HEK293 (cell line): ENCODE measurements around the gene DMWD.

Experiments
- TCF7L2 ChIP-seq: IDR thresholded peaks from 2 replicates; pipeline ENCODE4 v1.6.1; 2011; ENCODE audit warnings: low read depth, mild to moderate bottlenecking, inconsistent platforms, low read length, moderate library complexity, borderline replicate concordance
- ZBTB1 ChIP-seq: fragments of 450-650 bp; formaldehyde crosslinking; IDR thresholded peaks from 2 replicates; pipeline ENCODE4 v1.5.1; 2016; ENCODE audit warnings: missing biosample characterization, missing genetic modification characterization
- ZBTB17 ChIP-seq: fragments of 450-650 bp; formaldehyde crosslinking; IDR thresholded peaks from 2 replicates; pipeline ENCODE4 v1.5.1; 2016; ENCODE audit warnings: missing biosample characterization, missing genetic modification characterization
- ZBTB21 ChIP-seq: fragments of 450-650 bp; formaldehyde crosslinking; IDR thresholded peaks from 2 replicates; pipeline ENCODE4 v1.5.1; 2017; ENCODE audit warnings: missing biosample characterization, missing genetic modification characterization
- ZNF146 ChIP-seq: fragments of 450-650 bp; formaldehyde crosslinking; IDR thresholded peaks from 2 replicates; pipeline ENCODE4 v1.5.1; 2016; ENCODE audit warnings: missing biosample characterization, missing genetic modification characterization
- ZNF529 ChIP-seq: fragments of 450-650 bp; formaldehyde crosslinking; IDR thresholded peaks from 2 replicates; pipeline ENCODE4 v1.5.1; 2017; ENCODE audit warnings: missing genetic modification characterization, missing biosample characterization; ENCODE audit not compliant: insufficient replicate concordance
- TF ChIP-seq, protein P1 (sequence below): fragments of 450-650 bp; formaldehyde crosslinking; optimal IDR thresholded peaks from 2 replicates; pipeline ENCODE3; 2016; ENCODE audit warnings: missing biosample characterization, mild to moderate bottlenecking, missing genetic modification characterization
- TF ChIP-seq, protein P2 (sequence below): sonication (generic); formaldehyde crosslinking; IDR thresholded peaks from 2 replicates; pipeline ENCODE4 v1.8.1; 2022; ENCODE audit warnings: mild to moderate bottlenecking, moderate library complexity, missing genetic modification reagents
- TF ChIP-seq, protein P3 (sequence below): fragments of 450-650 bp; formaldehyde crosslinking; IDR thresholded peaks from 2 replicates; pipeline ENCODE4 v1.5.1; 2016; ENCODE audit warnings: missing biosample characterization, missing genetic modification characterization
- TF ChIP-seq, protein P4 (sequence below): fragments of 450-650 bp; formaldehyde crosslinking; IDR thresholded peaks from 2 replicates; pipeline ENCODE4 v1.5.1; 2016; ENCODE audit warnings: missing biosample characterization, missing genetic modification characterization

DNA sequence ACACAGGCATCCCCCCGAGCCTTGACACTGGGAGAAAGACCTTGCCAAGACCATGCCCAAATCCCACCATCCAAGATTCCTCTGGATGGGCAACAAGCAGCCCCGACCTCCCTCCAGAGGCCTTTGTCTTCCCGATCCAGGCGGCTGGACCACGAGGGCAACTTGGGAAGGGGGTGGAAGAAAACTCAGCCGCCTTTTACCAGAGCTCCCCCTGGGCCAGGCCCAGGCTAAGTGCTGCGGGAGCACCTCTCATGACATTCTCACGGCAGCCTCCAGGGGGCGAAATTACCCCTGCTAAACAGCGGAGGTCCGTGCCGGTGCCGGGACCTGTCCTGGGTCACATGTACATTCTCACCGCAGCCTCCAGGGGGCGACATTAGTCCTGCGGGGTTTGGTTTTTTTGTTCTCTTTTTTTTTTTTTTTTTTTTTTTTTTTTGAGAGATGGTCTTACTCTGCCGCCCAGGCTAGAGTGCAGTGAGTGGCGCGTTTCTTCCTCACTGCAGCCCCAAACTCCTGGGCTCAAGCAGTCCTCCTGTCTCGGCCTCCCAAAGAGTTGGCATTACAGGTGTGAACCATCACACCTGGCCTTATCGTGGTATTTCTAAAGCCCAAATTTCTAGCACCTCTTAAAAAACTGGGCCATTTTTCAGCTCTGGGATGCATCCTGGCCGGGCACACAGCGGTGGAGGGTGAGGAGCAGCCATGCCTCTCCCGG lies 24.5 kb upstream of the DMWD start:
- TF ChIP-seq, protein P1, sequence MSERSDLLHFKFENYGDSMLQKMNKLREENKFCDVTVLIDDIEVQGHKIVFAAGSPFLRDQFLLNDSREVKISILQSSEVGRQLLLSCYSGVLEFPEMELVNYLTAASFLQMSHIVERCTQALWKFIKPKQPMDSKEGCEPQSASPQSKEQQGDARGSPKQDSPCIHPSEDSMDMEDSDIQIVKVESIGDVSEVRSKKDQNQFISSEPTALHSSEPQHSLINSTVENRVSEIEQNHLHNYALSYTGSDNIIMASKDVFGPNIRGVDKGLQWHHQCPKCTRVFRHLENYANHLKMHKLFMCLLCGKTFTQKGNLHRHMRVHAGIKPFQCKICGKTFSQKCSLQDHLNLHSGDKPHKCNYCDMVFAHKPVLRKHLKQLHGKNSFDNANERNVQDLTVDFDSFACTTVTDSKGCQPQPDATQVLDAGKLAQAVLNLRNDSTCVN (tag by site-specific recombination) = no peak
- TF ChIP-seq, protein P2, sequence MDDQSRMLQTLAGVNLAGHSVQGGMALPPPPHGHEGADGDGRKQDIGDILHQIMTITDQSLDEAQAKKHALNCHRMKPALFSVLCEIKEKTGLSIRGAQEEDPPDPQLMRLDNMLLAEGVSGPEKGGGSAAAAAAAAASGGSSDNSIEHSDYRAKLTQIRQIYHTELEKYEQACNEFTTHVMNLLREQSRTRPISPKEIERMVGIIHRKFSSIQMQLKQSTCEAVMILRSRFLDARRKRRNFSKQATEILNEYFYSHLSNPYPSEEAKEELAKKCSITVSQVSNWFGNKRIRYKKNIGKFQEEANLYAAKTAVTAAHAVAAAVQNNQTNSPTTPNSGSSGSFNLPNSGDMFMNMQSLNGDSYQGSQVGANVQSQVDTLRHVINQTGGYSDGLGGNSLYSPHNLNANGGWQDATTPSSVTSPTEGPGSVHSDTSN = no peak
- TF ChIP-seq, protein P3, sequence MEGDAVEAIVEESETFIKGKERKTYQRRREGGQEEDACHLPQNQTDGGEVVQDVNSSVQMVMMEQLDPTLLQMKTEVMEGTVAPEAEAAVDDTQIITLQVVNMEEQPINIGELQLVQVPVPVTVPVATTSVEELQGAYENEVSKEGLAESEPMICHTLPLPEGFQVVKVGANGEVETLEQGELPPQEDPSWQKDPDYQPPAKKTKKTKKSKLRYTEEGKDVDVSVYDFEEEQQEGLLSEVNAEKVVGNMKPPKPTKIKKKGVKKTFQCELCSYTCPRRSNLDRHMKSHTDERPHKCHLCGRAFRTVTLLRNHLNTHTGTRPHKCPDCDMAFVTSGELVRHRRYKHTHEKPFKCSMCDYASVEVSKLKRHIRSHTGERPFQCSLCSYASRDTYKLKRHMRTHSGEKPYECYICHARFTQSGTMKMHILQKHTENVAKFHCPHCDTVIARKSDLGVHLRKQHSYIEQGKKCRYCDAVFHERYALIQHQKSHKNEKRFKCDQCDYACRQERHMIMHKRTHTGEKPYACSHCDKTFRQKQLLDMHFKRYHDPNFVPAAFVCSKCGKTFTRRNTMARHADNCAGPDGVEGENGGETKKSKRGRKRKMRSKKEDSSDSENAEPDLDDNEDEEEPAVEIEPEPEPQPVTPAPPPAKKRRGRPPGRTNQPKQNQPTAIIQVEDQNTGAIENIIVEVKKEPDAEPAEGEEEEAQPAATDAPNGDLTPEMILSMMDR (tag by site-specific recombination) = peak; percentile 99
- TF ChIP-seq ZBTB17 (tag by site-specific recombination) (peak; percentile 64), ZBTB1 (tag by site-specific recombination) (no peak), TCF7L2 (no peak), ZNF146 (tag by site-specific recombination) (no peak), ZNF529 (tag by site-specific recombination) (no peak), ZBTB21 (tag by site-specific recombination) (no peak)
- TF ChIP-seq, protein P4, sequence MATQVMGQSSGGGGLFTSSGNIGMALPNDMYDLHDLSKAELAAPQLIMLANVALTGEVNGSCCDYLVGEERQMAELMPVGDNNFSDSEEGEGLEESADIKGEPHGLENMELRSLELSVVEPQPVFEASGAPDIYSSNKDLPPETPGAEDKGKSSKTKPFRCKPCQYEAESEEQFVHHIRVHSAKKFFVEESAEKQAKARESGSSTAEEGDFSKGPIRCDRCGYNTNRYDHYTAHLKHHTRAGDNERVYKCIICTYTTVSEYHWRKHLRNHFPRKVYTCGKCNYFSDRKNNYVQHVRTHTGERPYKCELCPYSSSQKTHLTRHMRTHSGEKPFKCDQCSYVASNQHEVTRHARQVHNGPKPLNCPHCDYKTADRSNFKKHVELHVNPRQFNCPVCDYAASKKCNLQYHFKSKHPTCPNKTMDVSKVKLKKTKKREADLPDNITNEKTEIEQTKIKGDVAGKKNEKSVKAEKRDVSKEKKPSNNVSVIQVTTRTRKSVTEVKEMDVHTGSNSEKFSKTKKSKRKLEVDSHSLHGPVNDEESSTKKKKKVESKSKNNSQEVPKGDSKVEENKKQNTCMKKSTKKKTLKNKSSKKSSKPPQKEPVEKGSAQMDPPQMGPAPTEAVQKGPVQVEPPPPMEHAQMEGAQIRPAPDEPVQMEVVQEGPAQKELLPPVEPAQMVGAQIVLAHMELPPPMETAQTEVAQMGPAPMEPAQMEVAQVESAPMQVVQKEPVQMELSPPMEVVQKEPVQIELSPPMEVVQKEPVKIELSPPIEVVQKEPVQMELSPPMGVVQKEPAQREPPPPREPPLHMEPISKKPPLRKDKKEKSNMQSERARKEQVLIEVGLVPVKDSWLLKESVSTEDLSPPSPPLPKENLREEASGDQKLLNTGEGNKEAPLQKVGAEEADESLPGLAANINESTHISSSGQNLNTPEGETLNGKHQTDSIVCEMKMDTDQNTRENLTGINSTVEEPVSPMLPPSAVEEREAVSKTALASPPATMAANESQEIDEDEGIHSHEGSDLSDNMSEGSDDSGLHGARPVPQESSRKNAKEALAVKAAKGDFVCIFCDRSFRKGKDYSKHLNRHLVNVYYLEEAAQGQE (tag by site-specific recombination) = no peak
